IMR-90 (cell line): ENCODE data around the gene RNF19B. TPM values are rescaled to one million over a fixed set of nuclear protein-coding genes. Genes with fewer than 3 reads are reported as not detected.

Source experiments
- ATAC-seq: fragments of 200-7000 bp; cut with Tn5 transposase; 2 replicates; pipeline ENCODE4 v1.9.1; 2020; ENCODE audit warnings: low read depth, mild to moderate bottlenecking, moderate library complexity
- BruUV-seq: library from RNA; stranded (reverse); fragments of 400-500 nt; replicated peaks from 2 replicates; lab custom pipeline; 2021; lab: Mats Ljungman, UMichigan
- CTCF ChIA-PET: fragments of 300-600 bp; formaldehyde crosslinking; extraction: SDS; loops from one replicate; lab custom pipeline; 2021; ENCODE audit warnings: antibody characterized with exemption; lab: Yijun Ruan, JAX
- POLR2A ChIA-PET: fragments of 300-600 bp; sonication (Branson Sonifier 250); formaldehyde crosslinking; loops from one replicate; lab custom pipeline; 2022; ENCODE audit warnings: antibody characterized with exemption; ENCODE audit not compliant: unreplicated experiment; lab: Charles Lee
- DNase-seq: peaks from one replicate; pipeline ENCODE4 v3.0.0; 2013
- H2AFZ ChIP-seq: replicated peaks from 2 replicates; pipeline ENCODE3; 2013; ENCODE audit warnings: low read length, mild to moderate bottlenecking; ENCODE audit not compliant: poor library complexity
- H2AK5ac ChIP-seq: 2 replicates; pipeline ENCODE4 v1.6.1; 2013; ENCODE audit warnings: low read depth, low read length, inconsistent platforms
- H2AK9ac ChIP-seq: replicated peaks from 2 replicates; pipeline ENCODE3; 2013; ENCODE audit warnings: mild to moderate bottlenecking, low read depth, low read length, moderate library complexity; ENCODE audit not compliant: poor library complexity
- H2BK120ac ChIP-seq: 2 replicates; pipeline ENCODE4 v1.6.1; 2013; ENCODE audit warnings: low read depth, low read length, inconsistent platforms
- H2BK15ac ChIP-seq: 3 replicates; pipeline ENCODE4 v1.6.1; 2013; ENCODE audit warnings: low read depth, low read length, inconsistent platforms
- H2BK20ac ChIP-seq: 2 replicates; pipeline ENCODE4 v1.6.1; 2013; ENCODE audit warnings: low read depth, mild to moderate bottlenecking, inconsistent platforms, low read length, moderate library complexity
- H2BK5ac ChIP-seq: 2 replicates; pipeline ENCODE4 v1.6.1; 2013; ENCODE audit warnings: mild to moderate bottlenecking, low read depth, low read length, inconsistent platforms; ENCODE audit not compliant: poor library complexity, severe bottlenecking
- H3K14ac ChIP-seq: replicated peaks from 2 replicates; pipeline ENCODE4 v1.6.1; 2013; ENCODE audit warnings: low read depth, low read length, inconsistent platforms
- H3K18ac ChIP-seq: 2 replicates; pipeline ENCODE4 v1.6.1; 2013; ENCODE audit warnings: low read depth, low read length, control low read depth
- H3K23ac ChIP-seq: 2 replicates; pipeline ENCODE4 v1.6.1; 2013; ENCODE audit warnings: low read depth, low read length, inconsistent platforms
- H3K27ac ChIP-seq: 2 replicates; pipeline ENCODE4 v1.5.1; 2013; ENCODE audit warnings: mild to moderate bottlenecking, control low read depth, low read length; ENCODE audit not compliant: insufficient read depth
- H3K27me3 ChIP-seq: 2 replicates; pipeline ENCODE4 v1.6.1; 2013; ENCODE audit warnings: low read length; ENCODE audit not compliant: control insufficient read depth, insufficient read depth
- H3K36me3 ChIP-seq: 2 replicates; pipeline ENCODE4 v1.6.1; 2013; ENCODE audit warnings: low read length, mixed read lengths; ENCODE audit not compliant: control insufficient read depth, insufficient read depth
- H3K4ac ChIP-seq: 2 replicates; pipeline ENCODE4 v1.6.1; 2013; ENCODE audit warnings: low read depth, low read length, inconsistent platforms
- H3K4me1 ChIP-seq: 2 replicates; pipeline ENCODE4 v1.6.1; 2013; ENCODE audit warnings: low read length, mixed read lengths; ENCODE audit not compliant: control insufficient read depth, insufficient read depth
- H3K4me2 ChIP-seq: 2 replicates; pipeline ENCODE4 v1.6.1; 2013; ENCODE audit warnings: low read depth, mild to moderate bottlenecking, control low read depth, low read length, moderate library complexity
- H3K4me3 ChIP-seq: 2 replicates; pipeline ENCODE4 v1.5.1; 2013; ENCODE audit warnings: low read depth, mild to moderate bottlenecking, control low read depth, low read length, moderate library complexity; ENCODE audit not compliant: insufficient read depth
- H3K56ac ChIP-seq: 2 replicates; pipeline ENCODE4 v1.6.1; 2013; ENCODE audit warnings: low read length, inconsistent platforms; ENCODE audit not compliant: insufficient read depth; ENCODE audit errors: extremely low read depth
- H3K79me1 ChIP-seq, 2 experiments: 2 replicates each; pipeline ENCODE4 v1.6.1; 2013; ENCODE audit warnings: low read length in 2 of 2, inconsistent platforms in 1 of 2, low read depth in 1 of 2
- H3K9ac ChIP-seq: 2 replicates; pipeline ENCODE4 v1.6.1; 2013; ENCODE audit warnings: low read depth, low read length, control low read depth
- H3K9me1 ChIP-seq: 2 replicates; pipeline ENCODE4 v1.6.1; 2013; ENCODE audit warnings: low read length, inconsistent platforms; ENCODE audit not compliant: insufficient read depth
- H3K9me3 ChIP-seq: 2 replicates; pipeline ENCODE4 v1.6.1; 2013; ENCODE audit warnings: low read length; ENCODE audit not compliant: control insufficient read depth, insufficient read depth
- H4K20me1 ChIP-seq: 2 replicates; pipeline ENCODE4 v1.6.1; 2013; ENCODE audit warnings: low read length, inconsistent platforms; ENCODE audit not compliant: insufficient read depth
- H4K5ac ChIP-seq: 2 replicates; pipeline ENCODE4 v1.6.1; 2013; ENCODE audit warnings: mild to moderate bottlenecking, low read depth, low read length, control low read depth
- H4K8ac ChIP-seq, 2 experiments: 2 replicates each; pipeline ENCODE4 v1.6.1; 2013; ENCODE audit warnings: low read depth in 2 of 2, low read length in 2 of 2, control low read depth in 1 of 2, inconsistent platforms in 1 of 2
- H4K91ac ChIP-seq: 2 replicates; pipeline ENCODE4 v1.6.1; 2013; ENCODE audit warnings: low read depth, low read length, inconsistent platforms; ENCODE audit not compliant: insufficient read depth
- BHLHE40 ChIP-seq: fragments of 150-350 bp; IDR thresholded peaks from 2 replicates; pipeline ENCODE4 v1.6.1; 2016; ENCODE audit warnings: mild to moderate bottlenecking, low read depth, low read length
- CEBPB ChIP-seq: IDR thresholded peaks from 2 replicates; pipeline ENCODE4 v1.6.1; 2012; ENCODE audit warnings: low read depth, low read length, improper control_type of control experiment
- CHD1 ChIP-seq: IDR thresholded peaks from 2 replicates; pipeline ENCODE4 v1.6.1; 2012; ENCODE audit warnings: low read depth, low read length, improper control_type of control experiment
- CTCF ChIP-seq: conservative IDR thresholded peaks from 2 replicates; pipeline ENCODE4 v1.5.1; 2012; ENCODE audit warnings: mild to moderate bottlenecking, low read depth, low read length, improper control_type of control experiment
- ELK1 ChIP-seq: fragments of 150-350 bp; IDR thresholded peaks from 2 replicates; pipeline ENCODE4 v1.6.1; 2016; ENCODE audit warnings: low read depth, mild to moderate bottlenecking, low read length, moderate library complexity, borderline replicate concordance
- FOS ChIP-seq: fragments of 150-350 bp; IDR thresholded peaks from 2 replicates; pipeline ENCODE4 v1.6.1; 2016; ENCODE audit warnings: low read depth, low read length
- MAFK ChIP-seq: IDR thresholded peaks from 2 replicates; pipeline ENCODE4 v1.6.1; 2012; ENCODE audit warnings: low read depth, low read length, improper control_type of control experiment
- MAZ ChIP-seq: IDR thresholded peaks from 2 replicates; pipeline ENCODE4 v1.6.1; 2012; ENCODE audit warnings: low read depth, mild to moderate bottlenecking, low read length, improper control_type of control experiment, moderate library complexity, borderline replicate concordance
- MXI1 ChIP-seq: IDR thresholded peaks from 2 replicates; pipeline ENCODE4 v1.6.1; 2012; ENCODE audit warnings: low read depth, mild to moderate bottlenecking, low read length, moderate library complexity, borderline replicate concordance
- NFE2L2 ChIP-seq: fragments of 150-350 bp; IDR thresholded peaks from 2 replicates; pipeline ENCODE4 v1.6.1; 2016; ENCODE audit warnings: low read depth, mild to moderate bottlenecking, low read length
- POLR2A ChIP-seq: IDR thresholded peaks from 2 replicates; pipeline ENCODE4 v1.6.1; 2012; ENCODE audit warnings: mild to moderate bottlenecking, low read depth, low read length
- RAD21 ChIP-seq: IDR thresholded peaks from 2 replicates; pipeline ENCODE4 v1.6.1; 2012; ENCODE audit warnings: low read length, improper control_type of control experiment
- RCOR1 ChIP-seq: IDR thresholded peaks from 2 replicates; pipeline ENCODE4 v1.6.1; 2012; ENCODE audit warnings: mild to moderate bottlenecking, low read length, improper control_type of control experiment; ENCODE audit not compliant: insufficient replicate concordance
- RFX5 ChIP-seq: IDR thresholded peaks from 2 replicates; pipeline ENCODE4 v1.8.0; 2012; ENCODE audit warnings: low read depth, mild to moderate bottlenecking, low read length, moderate library complexity
- SMC3 ChIP-seq: fragments of 150-350 bp; IDR thresholded peaks from 2 replicates; pipeline ENCODE4 v1.6.1; 2016; ENCODE audit warnings: low read depth, mild to moderate bottlenecking, antibody characterized with exemption, low read length, moderate library complexity
- USF2 ChIP-seq: fragments of 150-350 bp; IDR thresholded peaks from 2 replicates; pipeline ENCODE4 v1.6.1; 2017; ENCODE audit warnings: mild to moderate bottlenecking, antibody characterized with exemption, low read length, low read depth
- WGBS, 2 experiments: methylation state at CpG; one replicate each; pipeline versions ENCODE4 v1.1.5 to v1.1.7; 2013; ENCODE audit warnings: missing lambda C conversion rate in 2 of 2; ENCODE audit not compliant: insufficient read length in 1 of 2; ENCODE audit errors: extremely low coverage in 2 of 2; 5-methylcytosine and 5-hydroxymethylcytosine counted together
- dilution Hi-C: fragments of 300-500 bp; cut with HindIII; formaldehyde crosslinking; loops from one replicate; pipeline ENCODE4 v1.14.3; 2018; ENCODE audit warnings: low sequenced_read_pairs; ENCODE audit not compliant: unreplicated experiment
- in situ Hi-C: fragments of 300-500 bp; cut with MboI; formaldehyde crosslinking; loops from 3 replicates; pipeline ENCODE4 v1.14.3; 2019; ENCODE audit warnings: low sequenced_read_pairs, inconsistent platforms, mixed read lengths
- intact Hi-C: fragments of 100-400 bp; cut with micrococcal nuclease; formaldehyde crosslinking; loops from 2 replicates; pipeline ENCODE4 v1.10.0; 2022
- polyA plus RNA-seq, 3 experiments: library from polyadenylated mRNA; depleted of rRNA; stranded (reverse); fragments of >200 nt; gene quantifications; 2 replicates each; pipeline ENCODE4 v1.2.3, GENCODE V29; 2012; ENCODE audit warnings: low replicate concordance in 1 of 3
- total RNA-seq: library from RNA; depleted of rRNA; stranded (reverse); fragments of >200 nt; gene quantifications from 2 replicates; pipeline ENCODE4 v1.2.3, GENCODE V29; 2012

Gene RNF19B
- total and polyA plus RNA-seq, 2 of the 4 experiments (the other 2 are of a cell fraction): 10.0 to 11.6 TPM

- in situ Hi-C loops: no loop called here
- ATAC-seq: no peak
- Histone ChIP-seq H4K20me1 (no peaks in the 10 kb centered on the region), H3K4ac (no peak overlapping the region), H4K91ac (no peak overlapping the region), H4K8ac (no peak overlapping the region), H3K79me1 (no peaks in the 10 kb centered on the region), H3K36me3 (no peaks in the 10 kb centered on the region), H2AK9ac (no peak overlapping the region), H2BK20ac (no peak overlapping the region), H3K18ac (no peak overlapping the region), H3K27ac (no peak overlapping the region), H2BK5ac (no peak overlapping the region), H3K23ac (no peak overlapping the region; the same call in 1 of the 2 replicates), H2AK5ac (no peak overlapping the region), H2BK15ac (no peak overlapping the region), H2AFZ (no peak overlapping the region), H3K4me3 (no peak overlapping the region), H4K5ac (no peak overlapping the region), H3K4me1 (peaks cover 6% of the 10 kb centered on the region), H3K14ac (no peak overlapping the region), H3K9ac (no peak overlapping the region), H3K56ac (no peak overlapping the region), H2BK120ac (no peak overlapping the region), H3K4me2 (no peak overlapping the region), H3K9me3 (no peaks in the 10 kb centered on the region), H3K9me1 (peaks cover 6% of the 10 kb centered on the region; the same call in 1 of the 2 replicates), H3K27me3 (peaks cover 2% of the 10 kb centered on the region)
- TF ChIP-seq SMC3: no peak
- TF ChIP-seq RAD21: no peak
- TF ChIP-seq USF2: no peak
- no peak for TF ChIP-seq CTCF
- no peak for TF ChIP-seq NFE2L2
- no peak for TF ChIP-seq FOS
- TF ChIP-seq MXI1: no peak
- TF ChIP-seq MAFK: no peak
- TF ChIP-seq RFX5: no peak
- TF ChIP-seq CEBPB: no peak
- TF ChIP-seq RCOR1: no peak
- TF ChIP-seq ELK1: no peak
- no peak for TF ChIP-seq CHD1
- no peak for TF ChIP-seq POLR2A
- no peak for TF ChIP-seq BHLHE40
- TF ChIP-seq MAZ: no peak
- dilution Hi-C loops: no loop called here
- intact Hi-C loops: no loop called here
- BruUV-seq: no TSS peak
- ChIA-PET POLR2A (no interaction called here), CTCF (no interaction called here)
- no CpG with 5 or more reads among the region's 3 CpGs for WGBS, 2 experiments
- DNase-seq: no peak
Observed at GRCh38 chr1:32971576-32971975, 7.0 kb upstream of the RNF19B start.
